ENCODE data around the gene RBL1.

GRCh38 chr20:36959242-36959641, 136.6 kb downstream of the RBL1 start:
- TF ChIP-seq CTCF (conservative IDR thresholded peaks at IDR 0.05; ENCODE audit: low read length), result no peak
- TF ChIP-seq EZH2phosphoT487 (IDR thresholded peaks at IDR 0.05; ENCODE audit: borderline replicate concordance), result no peak

All from Loucy (cell line).